Hepatocyte (in vitro differentiated cells): ENCODE measurements around the gene EIF4H.

Experiments
- CTCF ChIP-seq: fragments of 200-600 bp; sonication (generic); IDR thresholded peaks from 2 replicates; pipeline ENCODE4 v1.5.1; 2016; ENCODE audit warnings: antibody characterized with exemption, mild to moderate bottlenecking; ENCODE audit not compliant: poor library complexity
- EZH2 ChIP-seq: fragments of 200-600 bp; sonication (generic); IDR thresholded peaks from 2 replicates; pipeline ENCODE4 v1.6.1; 2016; ENCODE audit warnings: antibody characterized with exemption, mild to moderate bottlenecking, borderline replicate concordance
- EZH2phosphoT487 ChIP-seq: fragments of 200-600 bp; sonication (generic); IDR thresholded peaks from one replicate; pipeline ENCODE4 v1.6.1; 2018; ENCODE audit warnings: antibody characterized with exemption, mild to moderate bottlenecking, low read depth, moderate library complexity; ENCODE audit not compliant: unreplicated experiment, severe bottlenecking

- TF ChIP-seq CTCF (no peak), EZH2 (no peak), EZH2phosphoT487 (no peak)
Measured at GRCh38 chr7:74134117-74134620, 40.0 kb upstream of the EIF4H start.
